Smooth muscle cell (in vitro differentiated cells): ENCODE measurements around the gene PDZD2. TPM values are rescaled to one million over a fixed set of nuclear protein-coding genes. Genes with fewer than 3 reads are reported as not detected.

Source experiments
- DNase-seq: peaks from one replicate; lab custom pipeline; 2025; ENCODE audit not compliant: unreplicated experiment; lab: John Stamatoyannopoulos, UW
- H2AFZ ChIP-seq: fragments of 200-600 bp; sonication (generic); 2 replicates; pipeline ENCODE4 v1.6.0; 2016; ENCODE audit warnings: antibody characterized with exemption, low read depth, mild to moderate bottlenecking
- H3F3A ChIP-seq: fragments of 200-600 bp; sonication (generic); 2 replicates; pipeline ENCODE4 v1.6.0; 2017; ENCODE audit warnings: antibody characterized with exemption, low read depth
- H3K27ac ChIP-seq: fragments of 200-600 bp; sonication (generic); 2 replicates; pipeline ENCODE4 v1.5.1; 2016; ENCODE audit warnings: low read depth, mild to moderate bottlenecking
- H3K27me3 ChIP-seq: fragments of 200-600 bp; sonication (generic); 2 replicates; pipeline ENCODE4 v1.6.1; 2016; ENCODE audit warnings: low read depth, mild to moderate bottlenecking
- H3K36me3 ChIP-seq: fragments of 200-600 bp; sonication (generic); 2 replicates; pipeline ENCODE4 v1.5.1; 2016; ENCODE audit warnings: low read depth
- H3K4me1 ChIP-seq: fragments of 200-600 bp; sonication (generic); 2 replicates; pipeline ENCODE4 v1.5.1; 2016; ENCODE audit warnings: low read depth
- H3K4me2 ChIP-seq: fragments of 200-600 bp; sonication (generic); 2 replicates; pipeline ENCODE4 v1.6.0; 2016; ENCODE audit warnings: mild to moderate bottlenecking
- H3K4me3 ChIP-seq: fragments of 200-600 bp; sonication (generic); 2 replicates; pipeline ENCODE4 v1.5.1; 2016; ENCODE audit warnings: mild to moderate bottlenecking
- H3K79me2 ChIP-seq: fragments of 200-600 bp; sonication (generic); 2 replicates; pipeline ENCODE4 v1.6.0; 2016; ENCODE audit warnings: low read depth, mild to moderate bottlenecking
- H3K9ac ChIP-seq: fragments of 200-600 bp; sonication (generic); 2 replicates; pipeline ENCODE4 v1.6.0; 2016; ENCODE audit warnings: low read depth
- H3K9me3 ChIP-seq: fragments of 200-600 bp; sonication (generic); replicated peaks from 2 replicates; pipeline ENCODE4 v1.5.1; 2016; ENCODE audit warnings: low read depth
- H4K20me1 ChIP-seq: fragments of 200-600 bp; sonication (generic); 2 replicates; pipeline ENCODE4 v1.6.0; 2016; ENCODE audit warnings: low read depth
- WGBS: methylation state at CpG from one replicate; pipeline ENCODE4 v1.1.7; 2016; ENCODE audit warnings: low lambda C conversion rate; 5-methylcytosine and 5-hydroxymethylcytosine counted together
- polyA plus RNA-seq: library from polyadenylated mRNA; unstranded; fragments of >200 nt; fragmentation: Nextera tagmentation; extraction: Ambion mirVana; gene quantifications from 2 replicates; pipeline ENCODE4 v1.2.1, GENCODE V29; 2016
- total RNA-seq: library from RNA; depleted of rRNA; stranded (reverse); fragments of >200 nt; gene quantifications from 2 replicates; pipeline ENCODE4 v1.2.3, GENCODE V29; 2014
- TF ChIP-seq, protein P1 (sequence below): fragments of 200-600 bp; sonication (generic); IDR thresholded peaks from 2 replicates; pipeline ENCODE4 v1.5.1; 2017; ENCODE audit warnings: borderline replicate concordance, mild to moderate bottlenecking, antibody characterized with exemption; ENCODE audit not compliant: insufficient read depth, poor library complexity, severe bottlenecking

Gene PDZD2
- total and polyA plus RNA-seq, 2 experiments from 2014 or later = 3.2 to 4.1 TPM

DNA sequence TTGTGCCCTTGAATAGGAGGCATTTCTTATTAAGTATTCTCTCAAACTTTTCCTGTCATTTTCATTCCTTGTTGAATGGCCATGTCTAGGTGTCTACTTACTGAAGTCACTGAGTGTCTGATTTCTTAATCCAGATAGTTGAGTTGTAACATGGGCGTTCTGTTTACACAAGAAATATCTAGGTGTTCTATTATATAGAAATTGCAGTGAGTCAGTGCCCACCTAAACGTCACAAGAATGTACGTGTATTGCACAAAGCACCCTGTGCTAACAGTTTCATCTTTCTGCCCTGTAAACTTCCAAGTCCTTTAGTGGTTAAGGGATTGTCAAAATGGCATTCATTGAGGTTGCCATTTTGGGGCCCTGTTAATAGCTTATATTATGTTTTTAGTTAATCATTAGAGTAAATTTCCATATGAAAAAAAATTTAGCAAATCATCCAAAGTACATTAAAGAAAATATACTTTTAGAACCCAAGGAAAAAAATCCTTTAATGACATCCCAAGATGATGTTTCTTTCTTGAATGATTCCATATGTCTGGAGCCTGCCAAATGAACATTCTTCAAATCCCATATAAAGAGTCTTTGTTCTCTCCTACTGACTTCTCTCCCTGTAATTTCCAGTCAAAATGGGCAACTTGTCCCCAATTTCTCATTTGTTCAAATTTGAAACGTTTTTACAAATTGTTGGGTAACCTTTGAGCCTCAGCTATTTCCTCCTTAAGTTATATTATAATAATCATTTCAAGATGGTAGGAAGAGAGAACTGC, 421.0 kb downstream of the PDZD2 start:
- Histone ChIP-seq H3K4me1 (no peaks in the 10 kb centered on the region), H3K4me2 (no peak overlapping the region), H3K9ac (no peak overlapping the region), H3K27ac (no peak overlapping the region), H3K36me3 (no peaks in the 10 kb centered on the region), H4K20me1 (no peaks in the 10 kb centered on the region), H3K79me2 (no peaks in the 10 kb centered on the region), H3F3A (no peaks in the 10 kb centered on the region), H2AFZ (no peak overlapping the region), H3K9me3 (no peaks in the 10 kb centered on the region), H3K27me3 (no peaks in the 10 kb centered on the region), H3K4me3 (no peak overlapping the region)
- TF ChIP-seq, protein P1, sequence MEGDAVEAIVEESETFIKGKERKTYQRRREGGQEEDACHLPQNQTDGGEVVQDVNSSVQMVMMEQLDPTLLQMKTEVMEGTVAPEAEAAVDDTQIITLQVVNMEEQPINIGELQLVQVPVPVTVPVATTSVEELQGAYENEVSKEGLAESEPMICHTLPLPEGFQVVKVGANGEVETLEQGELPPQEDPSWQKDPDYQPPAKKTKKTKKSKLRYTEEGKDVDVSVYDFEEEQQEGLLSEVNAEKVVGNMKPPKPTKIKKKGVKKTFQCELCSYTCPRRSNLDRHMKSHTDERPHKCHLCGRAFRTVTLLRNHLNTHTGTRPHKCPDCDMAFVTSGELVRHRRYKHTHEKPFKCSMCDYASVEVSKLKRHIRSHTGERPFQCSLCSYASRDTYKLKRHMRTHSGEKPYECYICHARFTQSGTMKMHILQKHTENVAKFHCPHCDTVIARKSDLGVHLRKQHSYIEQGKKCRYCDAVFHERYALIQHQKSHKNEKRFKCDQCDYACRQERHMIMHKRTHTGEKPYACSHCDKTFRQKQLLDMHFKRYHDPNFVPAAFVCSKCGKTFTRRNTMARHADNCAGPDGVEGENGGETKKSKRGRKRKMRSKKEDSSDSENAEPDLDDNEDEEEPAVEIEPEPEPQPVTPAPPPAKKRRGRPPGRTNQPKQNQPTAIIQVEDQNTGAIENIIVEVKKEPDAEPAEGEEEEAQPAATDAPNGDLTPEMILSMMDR = no peak
- 82% methylated on average over 4 of the region's 4 CpGs for WGBS
- no peak for DNase-seq

GRCh38 chr5:32061236-32061635, 422.3 kb downstream of the PDZD2 start:
- H2AFZ ChIP-seq = no peak overlapping the region
- no peak overlapping the region for H3K4me2 ChIP-seq
- 82% methylated on average over 2 of the region's 2 CpGs for WGBS
- H4K20me1 ChIP-seq = no peaks in the 10 kb centered on the region
- H3K79me2 ChIP-seq = no peaks in the 10 kb centered on the region
- H3K36me3 ChIP-seq = no peaks in the 10 kb centered on the region
- no peak for DNase-seq
- no peaks in the 10 kb centered on the region for H3K27me3 ChIP-seq
- no peaks in the 10 kb centered on the region for H3K4me1 ChIP-seq
- no peaks in the 10 kb centered on the region for H3F3A ChIP-seq
- H3K27ac ChIP-seq = no peak overlapping the region
- no peaks in the 10 kb centered on the region for H3K9me3 ChIP-seq
- H3K9ac ChIP-seq = no peak overlapping the region
- TF ChIP-seq, protein P1 = no peak
- no peak overlapping the region for H3K4me3 ChIP-seq

GRCh38 chr5:32066448-32066847, 427.5 kb downstream of the PDZD2 start:
- TF ChIP-seq, protein P1 = no peak
- H3F3A ChIP-seq = no peaks in the 10 kb centered on the region
- H2AFZ ChIP-seq = no peak overlapping the region
- no peaks in the 10 kb centered on the region for H3K36me3 ChIP-seq
- no peak overlapping the region for H3K9ac ChIP-seq
- H4K20me1 ChIP-seq = no peaks in the 10 kb centered on the region
- no peaks in the 10 kb centered on the region for H3K27me3 ChIP-seq
- WGBS = 94% methylated on average over 5 of the region's 5 CpGs
- DNase-seq = no peak
- H3K79me2 ChIP-seq = no peaks in the 10 kb centered on the region
- H3K4me1 ChIP-seq = no peaks in the 10 kb centered on the region
- no peaks in the 10 kb centered on the region for H3K9me3 ChIP-seq
- H3K4me3 ChIP-seq = no peak overlapping the region
- H3K4me2 ChIP-seq = no peak overlapping the region
- H3K27ac ChIP-seq = no peak overlapping the region

DNA sequence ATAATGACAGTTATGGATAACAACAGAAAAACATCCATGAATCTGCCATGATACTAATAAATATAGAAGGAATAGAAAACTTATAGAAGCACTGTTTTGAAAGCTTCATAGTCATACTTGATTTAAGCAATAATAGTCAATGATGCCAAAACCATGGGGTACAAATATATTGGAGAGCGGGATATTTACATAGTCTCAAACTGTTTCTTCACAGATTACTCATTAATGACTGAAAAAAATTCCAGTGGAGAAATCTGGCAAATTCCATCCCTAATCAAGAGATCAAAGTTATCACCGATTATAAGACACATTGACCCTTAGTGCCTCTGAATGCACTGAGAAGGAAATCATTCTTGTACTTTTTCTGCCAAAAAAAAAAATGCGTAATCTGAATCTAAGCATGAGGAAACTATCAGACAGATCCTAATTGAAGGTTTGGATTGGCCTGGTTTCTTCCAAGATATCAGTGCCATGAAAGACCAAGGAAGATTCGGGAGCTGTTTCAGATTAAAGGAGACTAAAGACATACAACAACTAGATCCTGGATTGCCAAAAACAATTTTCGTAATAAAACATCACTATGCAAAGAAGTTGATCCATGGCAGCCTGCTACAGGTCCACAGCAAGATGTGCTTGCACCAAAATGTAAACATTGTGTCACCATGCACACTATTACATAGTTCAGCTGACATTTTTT, 429.0 kb downstream of the PDZD2 start:
- Histone ChIP-seq H3K79me2 (no peaks in the 10 kb centered on the region), H3K27ac (no peak overlapping the region), H4K20me1 (no peaks in the 10 kb centered on the region), H3K4me3 (no peak overlapping the region), H3F3A (no peaks in the 10 kb centered on the region), H3K9ac (no peak overlapping the region), H3K27me3 (no peaks in the 10 kb centered on the region), H3K4me1 (no peaks in the 10 kb centered on the region), H2AFZ (no peak overlapping the region), H3K9me3 (no peaks in the 10 kb centered on the region), H3K4me2 (no peak overlapping the region), H3K36me3 (no peaks in the 10 kb centered on the region)
- 95% methylated on average over 5 of the region's 5 CpGs for WGBS
- DNase-seq = no peak
- TF ChIP-seq, protein P1 = no peak
